ENCODE results near the gene GLS.
"Not testable (repeated sequence)": the region's sequence is repeated elsewhere in the genome, so short reads cannot be mapped to it uniquely, and the experiment has no call there.

GLS gene

DNA sequence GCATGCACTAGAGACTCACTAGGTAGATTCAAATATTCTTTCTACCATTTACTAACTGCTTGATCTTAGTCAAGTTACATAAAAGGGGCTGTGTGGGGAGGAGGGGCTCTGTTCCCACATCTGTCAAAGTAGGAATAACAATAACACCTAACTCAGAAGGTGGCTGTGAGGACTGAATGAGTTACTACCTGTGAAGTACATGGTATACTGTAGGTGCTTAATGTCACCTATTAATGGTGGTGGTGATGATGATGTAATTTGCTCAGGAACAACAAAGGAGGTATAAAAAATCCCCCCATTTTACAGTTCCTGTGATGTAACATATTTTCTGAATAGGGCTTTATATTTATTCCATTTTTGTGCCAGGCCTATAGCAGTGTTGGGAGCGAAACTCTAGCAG lies 92.6 kb downstream of the GLS start:
- no peak for DNase-seq

DNA sequence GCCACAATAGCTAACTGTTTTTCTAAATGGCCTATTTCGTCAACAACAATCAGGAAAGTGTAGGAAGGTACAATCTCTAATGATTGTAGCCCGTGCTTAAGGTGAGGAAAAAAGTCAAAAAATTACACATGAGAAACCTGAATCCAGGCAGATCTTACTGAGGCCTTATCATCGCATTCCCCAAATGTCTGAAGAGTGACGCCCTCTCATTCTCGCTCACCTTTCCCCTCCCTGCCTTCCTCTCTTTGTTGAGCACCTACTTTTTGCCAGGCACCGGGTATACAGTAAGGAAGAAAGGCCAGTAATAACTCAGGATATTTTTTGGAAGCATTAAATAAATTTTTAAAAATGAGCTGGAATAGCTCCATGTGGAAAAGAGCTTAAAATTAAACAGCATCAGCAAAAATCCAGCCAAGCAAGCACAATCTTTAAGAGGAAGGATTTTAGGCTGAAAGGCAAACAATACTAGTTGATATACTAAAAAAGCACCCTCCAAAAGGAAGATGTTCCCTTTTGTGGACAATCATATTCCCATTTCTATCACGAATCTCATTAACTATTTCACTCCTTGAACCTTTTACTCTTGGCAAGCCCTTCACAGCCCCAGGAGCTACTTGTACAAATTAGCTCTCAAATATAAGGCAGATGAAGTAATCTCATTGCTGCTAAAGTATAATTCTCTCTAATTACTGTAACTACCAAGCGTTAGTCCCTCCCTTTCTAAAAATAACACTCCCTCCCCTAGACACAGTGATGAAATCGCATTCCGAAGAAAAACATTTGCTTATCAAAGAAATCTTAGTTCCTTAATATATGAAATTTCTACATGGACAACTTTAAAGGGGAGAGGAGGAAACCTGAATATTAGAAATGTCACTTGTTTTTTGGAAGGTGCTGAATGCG lies 93.4 kb downstream of the GLS start:
- no peak for DNase-seq

DNA sequence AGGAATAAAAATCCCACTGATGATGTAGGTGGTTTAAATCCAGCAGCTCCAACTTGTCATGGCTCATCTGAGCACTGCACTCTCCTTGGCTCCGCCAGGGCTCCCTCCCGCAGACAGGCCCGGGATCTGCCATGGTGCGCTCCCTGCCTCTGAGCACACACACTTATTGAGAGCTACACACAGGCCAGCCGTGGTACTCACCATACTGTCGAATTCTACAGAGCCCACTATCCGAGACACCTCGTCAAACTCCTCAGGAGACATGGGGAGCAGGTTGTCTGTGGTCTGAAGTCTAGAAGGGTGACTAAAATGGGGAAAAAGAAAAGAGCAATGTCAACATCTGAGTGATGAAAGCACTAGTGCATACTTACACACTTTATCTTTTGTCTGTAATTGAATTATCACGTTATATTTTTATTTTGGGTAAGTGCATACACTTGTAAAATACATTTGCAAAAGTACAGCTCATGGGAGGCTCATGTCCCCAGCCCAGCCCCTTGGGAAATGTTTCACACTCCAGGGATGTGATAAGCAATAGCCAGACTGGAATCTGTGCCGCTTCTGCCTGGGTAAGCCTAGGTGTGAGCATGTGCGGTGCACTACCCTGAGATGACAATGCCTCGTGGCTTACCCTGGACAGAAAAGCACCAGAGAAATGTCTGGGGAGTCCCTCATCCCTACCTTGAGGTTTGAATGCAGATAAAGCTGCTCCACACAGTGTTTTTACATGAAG lies 94.2 kb downstream of the GLS start:
- no peak for DNase-seq

- no peak for DNase-seq
Measured at GRCh38 chr2:190976521-190976920, 95.9 kb downstream of the GLS start.

DNA sequence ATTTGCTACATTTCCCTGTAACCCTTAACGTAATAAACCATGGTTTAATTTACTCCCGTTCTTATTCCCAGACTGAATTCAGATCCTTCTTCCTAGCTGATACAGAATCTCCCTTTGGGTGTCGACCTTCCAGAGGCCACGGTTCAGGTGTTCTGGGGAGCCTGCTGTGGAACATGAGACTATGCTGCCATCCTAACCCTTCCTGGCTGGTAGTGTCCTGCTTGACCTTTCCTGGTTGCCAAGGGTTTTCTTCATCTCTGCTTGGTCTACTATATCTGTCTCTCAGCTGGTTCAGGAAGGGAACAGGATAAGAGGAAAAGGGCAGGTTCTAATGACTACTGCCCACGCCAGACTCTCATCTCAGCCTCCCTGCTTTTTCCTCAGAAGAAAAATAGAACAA lies 96.9 kb downstream of the GLS start:
- no peak for DNase-seq

GRCh38 chr2:190978389-190979053 lies 97.9 kb downstream of the GLS start:
- DNase-seq, result peak; percentile 40

DNA sequence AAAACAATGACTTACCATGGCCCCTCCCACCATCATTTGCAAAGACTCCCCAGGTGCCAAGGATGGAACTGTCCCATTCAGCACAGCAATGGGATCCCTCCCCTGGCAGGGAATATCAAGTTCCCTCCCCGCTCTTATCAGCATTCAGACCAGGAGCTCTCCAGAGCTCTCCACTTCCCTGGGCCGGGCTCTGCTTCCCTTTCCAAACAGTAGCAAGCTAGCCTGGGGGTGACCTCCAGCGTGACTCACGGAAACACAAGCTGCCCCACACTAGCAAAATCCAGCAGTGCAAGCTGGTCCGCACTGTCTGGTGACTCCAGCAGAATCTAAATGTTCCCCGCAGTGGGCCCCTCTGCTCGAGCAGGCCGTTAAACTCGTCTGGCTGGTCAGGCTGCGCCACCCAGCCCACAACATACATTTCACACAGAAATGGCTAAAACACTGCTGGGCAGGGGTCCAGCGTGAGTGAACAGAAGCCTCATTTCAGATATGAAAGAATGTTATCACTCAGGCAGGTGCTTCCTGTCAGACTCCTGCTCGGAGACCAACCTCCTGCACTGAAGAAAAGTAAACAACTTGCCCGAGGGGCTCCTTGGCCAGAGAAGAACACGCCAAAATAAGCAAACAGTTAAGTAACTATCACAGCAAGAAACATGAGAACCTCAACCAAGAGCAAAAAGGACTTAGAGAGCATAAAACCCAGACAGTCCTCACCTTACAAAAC lies 99.4 kb downstream of the GLS start:
- DNase-seq, result no peak

GRCh38 chr2:190980630-190981209 lies 100.1 kb downstream of the GLS start:
- DNase-seq, result no peak

GRCh38 chr2:190981333-190981732 lies 100.7 kb downstream of the GLS start:
- no peak for DNase-seq

- DNase-seq, result no peak
Measured at GRCh38 chr2:190981733-190982132, 101.1 kb downstream of the GLS start.

DNA sequence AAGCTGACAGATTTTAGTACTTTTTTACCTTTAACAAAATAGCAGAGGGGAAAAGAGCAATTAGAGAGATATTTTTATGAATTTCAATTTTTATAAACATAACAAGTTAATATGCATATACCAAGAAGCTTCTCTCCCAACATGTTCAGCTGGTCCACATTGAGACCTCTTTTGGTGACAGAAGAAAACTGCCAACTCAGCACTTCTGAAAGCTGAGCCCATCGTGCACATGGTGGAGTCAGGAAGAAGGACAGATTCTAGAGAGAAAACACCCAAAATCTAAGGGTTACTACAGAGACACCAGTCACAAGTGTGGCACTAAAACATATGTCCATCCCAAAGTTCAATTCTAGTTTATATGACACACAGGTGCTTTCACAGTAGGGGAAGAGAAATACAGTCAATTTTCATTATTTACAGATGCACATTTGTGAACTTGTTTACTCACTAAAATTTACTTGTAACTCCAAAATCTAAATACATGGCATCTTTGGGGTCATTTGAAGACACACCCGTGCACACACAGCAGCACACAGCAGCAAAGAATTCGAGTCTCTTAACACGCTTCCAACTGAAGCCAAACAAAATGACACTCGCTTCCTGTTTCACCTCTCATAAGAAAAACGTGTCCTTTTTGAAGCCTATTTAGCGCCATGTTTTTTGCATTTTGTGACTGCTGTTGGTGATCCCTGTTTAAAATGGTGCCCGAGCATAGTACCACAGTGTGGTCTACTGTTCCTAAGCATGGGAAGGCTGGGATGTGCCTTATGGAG lies 101.8 kb downstream of the GLS start:
- no peak for DNase-seq

GRCh38 chr2:190984595-190984994 lies 104.0 kb downstream of the GLS start:
- peak; percentile 32 for DNase-seq

GRCh38 chr2:190986221-190986953 lies 105.8 kb downstream of the GLS start:
- DNase-seq, result no peak

GRCh38 chr2:190987116-190987515 lies 106.5 kb downstream of the GLS start:
- no peak for DNase-seq

GRCh38 chr2:190987938-190988337 lies 107.3 kb downstream of the GLS start:
- DNase-seq, result no peak

GRCh38 chr2:190988910-190989309 lies 108.3 kb downstream of the GLS start:
- no peak for DNase-seq

DNA sequence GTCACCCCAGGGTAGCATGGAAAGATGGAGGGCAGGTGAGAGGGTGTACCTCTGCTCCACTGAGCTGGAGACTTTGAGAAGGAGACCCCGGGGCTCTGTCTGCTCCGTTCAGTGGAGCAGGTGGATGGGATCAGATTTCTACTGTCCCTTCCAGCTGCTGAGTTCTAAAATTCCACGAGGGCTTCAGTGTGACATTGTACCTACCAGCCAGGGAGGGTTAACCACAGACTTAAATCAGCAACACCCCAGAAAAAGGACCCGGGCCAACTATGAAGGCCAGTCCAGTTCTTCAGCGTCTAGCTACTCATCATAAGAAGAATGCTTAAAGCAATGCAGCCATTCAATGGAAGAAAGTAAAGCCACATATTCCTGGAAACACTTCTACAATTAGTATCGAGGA lies 109.5 kb downstream of the GLS start:
- DNase-seq, result no peak

DNA sequence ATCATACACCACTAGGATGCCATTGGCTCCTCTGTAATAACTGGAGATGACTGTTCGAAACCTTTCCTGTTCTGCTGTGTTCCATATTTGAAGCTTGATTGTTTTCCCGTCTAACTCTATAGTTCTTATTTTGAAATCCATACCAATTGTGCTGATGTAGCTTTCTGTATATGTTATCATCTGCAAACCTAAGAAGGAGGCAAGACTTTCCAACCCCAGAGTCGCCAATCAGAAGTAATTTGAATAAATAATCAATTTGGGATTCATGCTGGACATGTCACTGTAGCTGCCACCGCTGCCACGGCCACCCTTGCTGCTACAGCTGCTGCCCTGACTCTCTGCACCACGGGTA lies 112.6 kb downstream of the GLS start:
- no peak for DNase-seq

- no peak for DNase-seq
Measured at GRCh38 chr2:190994148-190994547, 113.5 kb downstream of the GLS start.

DNA sequence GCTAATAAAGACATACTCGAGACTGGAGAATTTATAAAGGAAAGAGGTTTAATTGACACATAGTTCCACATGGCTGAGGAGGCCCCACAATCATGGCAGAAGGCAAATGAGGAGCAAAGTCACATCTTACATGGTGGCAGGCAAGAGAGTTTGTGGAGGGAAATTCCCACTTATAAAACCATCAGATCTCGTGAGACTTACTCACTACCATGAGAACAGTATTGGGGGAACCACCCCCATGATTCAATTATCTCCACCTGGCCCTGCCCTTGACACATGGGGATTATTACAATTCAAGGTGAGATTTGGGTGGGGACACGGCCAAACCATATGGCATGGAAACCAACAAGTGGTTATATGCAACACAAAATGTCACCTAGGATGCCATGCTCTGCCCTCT lies 114.7 kb downstream of the GLS start:
- DNase-seq, result not testable (repeated sequence)
